Activated T-helper 1 cell treated with Interleukin-2 at 50 U/mL for 16 hours (primary cell): Measurements from ENCODE around the gene LPAR3.

ENCODE experiments used
- DNase-seq: peaks from one replicate; pipeline ENCODE4 v3.0.0-alpha.2; 2020; ENCODE audit warnings: low read depth

The LPAR3 gene

GRCh38 chr1:84857906-84858305 lies 35.1 kb downstream of the LPAR3 start:
- DNase-seq, result no peak

GRCh38 chr1:84856726-84857270 lies 36.2 kb downstream of the LPAR3 start:
- no peak for DNase-seq

GRCh38 chr1:84855691-84856630 lies 37.0 kb downstream of the LPAR3 start:
- DNase-seq, result no peak

GRCh38 chr1:84855168-84855567 lies 37.8 kb downstream of the LPAR3 start:
- no peak for DNase-seq

- no peak for DNase-seq
Observed at GRCh38 chr1:84853741-84854721, 39.0 kb downstream of the LPAR3 start.

GRCh38 chr1:84851839-84852238 lies 41.2 kb downstream of the LPAR3 start:
- no peak for DNase-seq

GRCh38 chr1:84849357-84849975 lies 43.5 kb downstream of the LPAR3 start:
- DNase-seq, result no peak

- no peak for DNase-seq
Observed at GRCh38 chr1:84847253-84848250, 45.5 kb downstream of the LPAR3 start.

GRCh38 chr1:84846387-84846786 lies 46.6 kb downstream of the LPAR3 start:
- DNase-seq, result no peak

GRCh38 chr1:84845357-84845756 lies 47.6 kb downstream of the LPAR3 start:
- no peak for DNase-seq

- DNase-seq, result no peak
Observed at GRCh38 chr1:84844094-84844493, 48.9 kb downstream of the LPAR3 start.

- no peak for DNase-seq
Observed at GRCh38 chr1:84842748-84843231, 50.2 kb downstream of the LPAR3 start.

GRCh38 chr1:84841971-84842370 lies 51.0 kb downstream of the LPAR3 start:
- DNase-seq, result no peak

- no peak for DNase-seq
Observed at GRCh38 chr1:84840346-84840745, 52.7 kb downstream of the LPAR3 start.

- no peak for DNase-seq
Observed at GRCh38 chr1:84839544-84839943, 53.5 kb downstream of the LPAR3 start.

GRCh38 chr1:84836145-84836544 lies 56.9 kb downstream of the LPAR3 start:
- DNase-seq, result no peak

- no peak for DNase-seq
Observed at GRCh38 chr1:84835169-84835568, 57.8 kb downstream of the LPAR3 start.

GRCh38 chr1:84834419-84835064 lies 58.5 kb downstream of the LPAR3 start:
- no peak for DNase-seq

GRCh38 chr1:84833194-84833593 lies 59.8 kb downstream of the LPAR3 start:
- DNase-seq, result no peak

- DNase-seq, result no peak
Observed at GRCh38 chr1:84830136-84830535, 62.9 kb downstream of the LPAR3 start.
